Measurements from ENCODE around the gene BRD2. TPM values are rescaled to one million over a fixed set of nuclear protein-coding genes. Genes with fewer than 3 reads are reported as not detected.
A peak's percentile ranks its signal among the peaks of the same experiment; 100 is the strongest.

BRD2 gene
- total RNA-seq, 1 donor from 2014 or later = 166 TPM

DNA sequence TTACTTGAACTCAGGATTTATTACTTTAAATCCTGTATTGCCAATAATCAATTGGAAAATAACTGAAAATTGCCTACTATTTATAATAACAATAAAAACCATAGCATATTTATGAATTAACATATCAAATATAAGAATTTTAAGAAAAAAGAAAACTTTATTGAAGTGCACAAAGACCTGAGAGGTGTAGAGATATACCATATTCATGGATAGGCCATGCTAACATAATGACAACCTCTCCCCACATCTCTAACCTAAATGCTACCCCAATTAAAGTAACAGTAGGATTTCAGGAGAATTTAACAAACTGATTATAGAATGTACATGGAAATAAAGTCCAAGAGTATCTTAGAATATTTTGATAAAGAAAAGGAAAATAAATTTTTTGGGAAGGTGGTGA is 22.4 kb upstream of the BRD2 start:
- no peak for DNase-seq (ENCODE audit: extremely low spot score, unreplicated experiment)
- no peak overlapping the region for H3K4me3 Mint-ChIP-seq (ENCODE audit: unreplicated experiment)
- peaks cover 58% of the 10 kb centered on the region for H3K27me3 Mint-ChIP-seq (ENCODE audit: unreplicated experiment)
- H3K9me3 Mint-ChIP-seq (ENCODE audit: unreplicated experiment) = no peaks in the 10 kb centered on the region
- H3K27ac Mint-ChIP-seq (ENCODE audit: unreplicated experiment) = no peak overlapping the region
- H3K36me3 Mint-ChIP-seq (ENCODE audit: unreplicated experiment) = no peaks in the 10 kb centered on the region
- no peaks in the 10 kb centered on the region for H3K4me1 Mint-ChIP-seq (ENCODE audit: unreplicated experiment)
- TF ChIP-seq, protein P1, sequence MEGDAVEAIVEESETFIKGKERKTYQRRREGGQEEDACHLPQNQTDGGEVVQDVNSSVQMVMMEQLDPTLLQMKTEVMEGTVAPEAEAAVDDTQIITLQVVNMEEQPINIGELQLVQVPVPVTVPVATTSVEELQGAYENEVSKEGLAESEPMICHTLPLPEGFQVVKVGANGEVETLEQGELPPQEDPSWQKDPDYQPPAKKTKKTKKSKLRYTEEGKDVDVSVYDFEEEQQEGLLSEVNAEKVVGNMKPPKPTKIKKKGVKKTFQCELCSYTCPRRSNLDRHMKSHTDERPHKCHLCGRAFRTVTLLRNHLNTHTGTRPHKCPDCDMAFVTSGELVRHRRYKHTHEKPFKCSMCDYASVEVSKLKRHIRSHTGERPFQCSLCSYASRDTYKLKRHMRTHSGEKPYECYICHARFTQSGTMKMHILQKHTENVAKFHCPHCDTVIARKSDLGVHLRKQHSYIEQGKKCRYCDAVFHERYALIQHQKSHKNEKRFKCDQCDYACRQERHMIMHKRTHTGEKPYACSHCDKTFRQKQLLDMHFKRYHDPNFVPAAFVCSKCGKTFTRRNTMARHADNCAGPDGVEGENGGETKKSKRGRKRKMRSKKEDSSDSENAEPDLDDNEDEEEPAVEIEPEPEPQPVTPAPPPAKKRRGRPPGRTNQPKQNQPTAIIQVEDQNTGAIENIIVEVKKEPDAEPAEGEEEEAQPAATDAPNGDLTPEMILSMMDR (IDR thresholded peaks at IDR 0.05) = no peak

DNA sequence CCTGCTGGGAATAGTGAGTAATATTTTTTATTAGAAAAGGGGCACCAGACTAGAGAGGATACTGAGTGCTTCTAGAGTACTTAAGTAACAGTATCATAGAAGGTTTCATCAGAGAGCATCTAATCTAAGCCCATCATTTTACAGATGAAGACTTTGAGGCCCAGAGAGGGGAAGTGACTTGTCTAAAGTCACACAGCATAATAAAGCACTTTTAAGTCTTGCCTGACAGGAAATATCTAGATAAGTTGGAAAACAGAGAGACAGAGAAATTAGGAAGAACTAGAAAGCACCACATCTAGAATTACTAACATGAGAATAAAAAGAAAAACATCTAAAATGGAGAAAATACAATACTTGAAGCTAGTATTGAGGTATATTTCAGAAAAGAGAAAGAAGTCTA is 21.5 kb upstream of the BRD2 start:
- TF ChIP-seq, protein P1 (IDR thresholded peaks at IDR 0.05) = no peak
- Mint-ChIP-seq H3K9me3 (ENCODE audit: unreplicated experiment) (no peaks in the 10 kb centered on the region), H3K27ac (ENCODE audit: unreplicated experiment) (no peak overlapping the region), H3K4me3 (ENCODE audit: unreplicated experiment) (no peak overlapping the region), H3K4me1 (ENCODE audit: unreplicated experiment) (no peaks in the 10 kb centered on the region), H3K27me3 (ENCODE audit: unreplicated experiment) (peaks cover 51% of the 10 kb centered on the region), H3K36me3 (ENCODE audit: unreplicated experiment) (no peaks in the 10 kb centered on the region)
- no peak for DNase-seq (ENCODE audit: extremely low spot score, unreplicated experiment)

GRCh38 chr6:32947552-32948465 is 20.6 kb upstream of the BRD2 start:
- H3K4me1 Mint-ChIP-seq (ENCODE audit: unreplicated experiment) = peaks cover 2% of the 10 kb centered on the region
- H3K27me3 Mint-ChIP-seq (ENCODE audit: unreplicated experiment) = peaks cover 41% of the 10 kb centered on the region
- TF ChIP-seq, protein P1 (IDR thresholded peaks at IDR 0.05) = peak; percentile 58
- H3K4me3 Mint-ChIP-seq (ENCODE audit: unreplicated experiment) = no peak overlapping the region
- DNase-seq (ENCODE audit: extremely low spot score, unreplicated experiment) = no peak
- H3K9me3 Mint-ChIP-seq (ENCODE audit: unreplicated experiment) = no peaks in the 10 kb centered on the region
- no peaks in the 10 kb centered on the region for H3K36me3 Mint-ChIP-seq (ENCODE audit: unreplicated experiment)
- H3K27ac Mint-ChIP-seq (ENCODE audit: unreplicated experiment) = no peak overlapping the region

DNA sequence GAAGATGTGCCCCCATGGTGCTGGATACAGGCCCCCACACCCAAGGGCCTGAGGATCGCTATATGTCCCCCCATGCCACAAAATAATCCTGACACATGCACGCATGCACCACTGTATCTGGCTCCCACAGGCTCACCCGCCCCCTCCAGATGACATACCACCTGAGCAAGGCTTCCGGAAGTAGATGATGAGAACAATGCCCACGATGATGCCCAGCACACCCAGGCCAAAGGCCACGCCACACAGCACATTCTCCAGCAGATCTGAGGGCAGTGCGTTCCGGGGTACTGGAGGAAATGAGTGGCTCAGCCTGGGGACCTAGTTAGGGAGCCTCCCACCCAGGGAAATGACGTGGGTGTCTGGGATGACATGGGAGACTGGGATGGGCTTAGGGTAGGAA is 19.3 kb upstream of the BRD2 start:
- no peaks in the 10 kb centered on the region for H3K9me3 Mint-ChIP-seq (ENCODE audit: unreplicated experiment)
- no peak for DNase-seq (ENCODE audit: extremely low spot score, unreplicated experiment)
- H3K4me3 Mint-ChIP-seq (ENCODE audit: unreplicated experiment) = no peak overlapping the region
- peaks cover 6% of the 10 kb centered on the region for H3K4me1 Mint-ChIP-seq (ENCODE audit: unreplicated experiment)
- H3K27ac Mint-ChIP-seq (ENCODE audit: unreplicated experiment) = no peak overlapping the region
- H3K27me3 Mint-ChIP-seq (ENCODE audit: unreplicated experiment) = peaks cover 31% of the 10 kb centered on the region
- TF ChIP-seq, protein P1 (IDR thresholded peaks at IDR 0.05) = no peak
- H3K36me3 Mint-ChIP-seq (ENCODE audit: unreplicated experiment) = no peaks in the 10 kb centered on the region

GRCh38 chr6:32950010-32950409 is 18.4 kb upstream of the BRD2 start:
- no peak overlapping the region for H3K27ac Mint-ChIP-seq (ENCODE audit: unreplicated experiment)
- H3K27me3 Mint-ChIP-seq (ENCODE audit: unreplicated experiment) = peaks cover 27% of the 10 kb centered on the region
- TF ChIP-seq, protein P1 (IDR thresholded peaks at IDR 0.05) = no peak
- no peak for DNase-seq (ENCODE audit: extremely low spot score, unreplicated experiment)
- no peaks in the 10 kb centered on the region for H3K9me3 Mint-ChIP-seq (ENCODE audit: unreplicated experiment)
- H3K36me3 Mint-ChIP-seq (ENCODE audit: unreplicated experiment) = no peaks in the 10 kb centered on the region
- no peak overlapping the region for H3K4me3 Mint-ChIP-seq (ENCODE audit: unreplicated experiment)
- H3K4me1 Mint-ChIP-seq (ENCODE audit: unreplicated experiment) = peaks cover 6% of the 10 kb centered on the region
